PC-9 (cell line): ENCODE data around the gene LDHD.

Experiments used
- EZH2 ChIP-seq: fragments of 200-600 bp; sonication (generic); IDR thresholded peaks from 2 replicates; pipeline ENCODE4 v1.8.0; 2017; ENCODE audit warnings: antibody characterized with exemption, low read depth
- TF ChIP-seq, protein P1 (sequence below): fragments of 200-600 bp; sonication (generic); conservative IDR thresholded peaks from 2 replicates; pipeline ENCODE4 v1.6.1; 2017; ENCODE audit warnings: mixed run types, antibody characterized with exemption, mild to moderate bottlenecking, moderate library complexity

GRCh38 chr16:75078886-75079285, 37.7 kb downstream of the LDHD start:
- TF ChIP-seq, protein P1, sequence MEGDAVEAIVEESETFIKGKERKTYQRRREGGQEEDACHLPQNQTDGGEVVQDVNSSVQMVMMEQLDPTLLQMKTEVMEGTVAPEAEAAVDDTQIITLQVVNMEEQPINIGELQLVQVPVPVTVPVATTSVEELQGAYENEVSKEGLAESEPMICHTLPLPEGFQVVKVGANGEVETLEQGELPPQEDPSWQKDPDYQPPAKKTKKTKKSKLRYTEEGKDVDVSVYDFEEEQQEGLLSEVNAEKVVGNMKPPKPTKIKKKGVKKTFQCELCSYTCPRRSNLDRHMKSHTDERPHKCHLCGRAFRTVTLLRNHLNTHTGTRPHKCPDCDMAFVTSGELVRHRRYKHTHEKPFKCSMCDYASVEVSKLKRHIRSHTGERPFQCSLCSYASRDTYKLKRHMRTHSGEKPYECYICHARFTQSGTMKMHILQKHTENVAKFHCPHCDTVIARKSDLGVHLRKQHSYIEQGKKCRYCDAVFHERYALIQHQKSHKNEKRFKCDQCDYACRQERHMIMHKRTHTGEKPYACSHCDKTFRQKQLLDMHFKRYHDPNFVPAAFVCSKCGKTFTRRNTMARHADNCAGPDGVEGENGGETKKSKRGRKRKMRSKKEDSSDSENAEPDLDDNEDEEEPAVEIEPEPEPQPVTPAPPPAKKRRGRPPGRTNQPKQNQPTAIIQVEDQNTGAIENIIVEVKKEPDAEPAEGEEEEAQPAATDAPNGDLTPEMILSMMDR, result no peak
- no peak for TF ChIP-seq EZH2
